ENCODE data around the gene GABRE.

The GABRE gene

GRCh38 chrX:151974336-151975227, at the start of gene GABRE:
Gene GABRE, minus strand, starts transcription at chrX:151974676. Its CDS starts 51 bp downstream, at chrX:151974625.
- ATAC-seq: no peak
- DNase-seq: peak; percentile 7

DNA sequence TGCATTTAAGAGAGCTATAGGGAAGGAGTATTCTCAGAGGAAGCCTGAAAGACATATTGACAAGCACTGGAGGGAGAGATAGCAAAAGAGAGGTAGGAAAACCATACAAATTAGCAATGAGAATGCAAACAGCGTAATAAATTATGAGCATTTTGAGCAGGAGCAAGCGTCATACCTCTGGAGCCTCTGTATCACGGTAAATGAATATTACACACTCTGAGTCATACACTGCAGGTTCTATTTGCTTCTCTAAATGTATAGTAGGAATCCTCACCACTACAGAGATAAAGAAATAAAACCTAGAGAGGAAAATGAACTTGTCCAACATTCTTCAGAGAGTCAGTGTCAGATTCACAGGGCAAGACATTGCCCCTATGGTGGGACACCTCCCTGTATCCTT, 46.4 kb upstream of the GABRE start:
- DNase-seq: no peak
- no peak for ATAC-seq

- DNase-seq (no peak), ATAC-seq (no peak)
Measured at GRCh38 chrX:151999813-152000212, 25.3 kb upstream of the GABRE start.

- no peak for ATAC-seq
- DNase-seq: no peak
Measured at GRCh38 chrX:151997539-151997938, 23.1 kb upstream of the GABRE start.

- ATAC-seq (no peak), DNase-seq (no peak)
Measured at GRCh38 chrX:151996347-151996746, 21.9 kb upstream of the GABRE start.

GRCh38 chrX:151994476-151994875, 20.0 kb upstream of the GABRE start:
- DNase-seq: no peak

GRCh38 chrX:151988706-151989299, 14.3 kb upstream of the GABRE start:
- no peak for ATAC-seq
- no peak for DNase-seq

More at GRCh38 chrX:151994476-151994875, 20.0 kb upstream of the GABRE start:
- ATAC-seq: no peak

GRCh38 chrX:151987108-151987507, 12.6 kb upstream of the GABRE start:
- DNase-seq (no peak), ATAC-seq (no peak)

DNA sequence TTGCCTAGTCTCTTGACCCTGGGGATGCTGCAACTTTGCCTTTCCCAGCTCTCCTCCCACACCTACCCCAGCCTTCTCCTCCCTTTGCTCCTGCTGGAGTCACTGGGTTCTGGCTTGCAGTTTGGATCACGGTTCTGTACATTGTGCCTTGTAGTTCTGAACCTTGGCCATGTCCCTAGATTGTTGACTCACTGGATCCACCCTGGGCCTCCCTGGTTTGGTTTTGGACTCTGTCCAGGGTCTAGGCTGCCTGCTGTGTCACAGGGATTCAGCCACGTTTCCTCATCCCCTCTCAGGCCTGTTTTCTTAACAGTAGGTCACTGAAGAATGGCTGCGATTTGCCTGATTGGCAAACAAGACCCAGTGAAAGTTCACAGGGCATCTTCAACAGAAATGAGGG, 11.5 kb upstream of the GABRE start:
- ATAC-seq (no peak), DNase-seq (no peak)

DNA sequence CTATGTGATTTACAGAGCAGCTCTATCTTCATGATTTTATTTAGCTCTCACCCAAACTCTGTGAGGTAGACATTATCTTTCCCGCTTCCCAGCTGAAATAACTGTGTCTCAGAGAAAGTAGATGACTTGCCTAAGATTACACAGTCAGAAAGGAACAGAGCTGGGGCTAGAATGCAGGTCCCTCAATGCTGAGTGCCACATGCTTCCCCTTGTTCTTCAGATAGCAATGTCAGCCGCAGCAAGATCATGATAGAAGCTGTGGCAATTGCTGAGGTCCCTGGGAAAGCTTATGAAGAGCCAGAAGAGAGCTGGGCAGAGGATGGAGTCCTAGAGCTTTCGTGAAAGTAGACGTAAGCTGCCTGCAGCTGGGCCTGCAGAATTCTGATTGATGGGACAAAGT, 11.1 kb upstream of the GABRE start:
- no peak for DNase-seq
- no peak for ATAC-seq

- DNase-seq (no peak), ATAC-seq (no peak)
Measured at GRCh38 chrX:151984902-151985301, 10.4 kb upstream of the GABRE start.

GRCh38 chrX:151984328-151984727, 9.9 kb upstream of the GABRE start:
- no peak for ATAC-seq
- DNase-seq: no peak

DNA sequence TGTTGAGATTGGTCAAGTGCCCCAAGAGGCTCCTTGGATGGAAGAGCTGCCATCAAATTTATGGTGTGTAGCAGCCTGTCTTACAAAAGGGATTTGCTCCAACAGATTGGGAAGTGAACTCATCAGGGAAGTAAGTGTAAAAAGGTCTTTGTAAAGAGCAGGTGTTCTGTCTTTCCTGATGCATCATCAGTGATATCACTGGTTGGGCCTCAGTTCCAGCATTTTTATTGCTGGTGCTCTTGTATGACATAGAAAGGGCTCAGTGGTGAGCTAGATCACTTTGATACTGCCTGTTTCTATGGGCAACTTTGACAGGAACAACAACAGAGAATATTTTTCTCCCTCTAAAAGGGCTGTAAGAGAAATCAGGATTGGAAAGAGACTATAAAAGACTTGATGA, 8.7 kb upstream of the GABRE start:
- ATAC-seq: no peak
- DNase-seq: no peak

- ATAC-seq: no peak
- no peak for DNase-seq
Measured at GRCh38 chrX:151982222-151982621, 7.7 kb upstream of the GABRE start.

- ATAC-seq: no peak
- DNase-seq: no peak
Measured at GRCh38 chrX:151981129-151981528, 6.7 kb upstream of the GABRE start.

DNA sequence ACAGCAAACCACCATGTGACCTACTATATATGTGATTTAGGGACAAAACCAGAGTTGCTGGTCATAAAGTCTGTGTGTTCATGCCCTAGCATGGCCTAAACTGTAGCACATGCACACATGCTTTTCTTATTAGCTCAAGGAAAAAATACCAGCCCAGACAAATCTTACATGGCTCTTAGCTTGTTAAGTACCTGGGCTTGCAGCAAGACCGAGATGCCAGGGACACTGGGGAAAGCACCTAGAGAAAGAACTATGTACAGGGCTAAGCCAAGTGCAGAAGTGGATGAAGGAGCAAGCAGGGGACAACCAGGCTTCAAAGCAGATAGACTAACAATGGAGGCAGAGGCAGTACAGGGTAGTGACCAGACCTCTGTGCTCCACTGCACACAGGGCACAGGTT, 3.4 kb upstream of the GABRE start:
- DNase-seq (no peak), ATAC-seq (no peak)

DNA sequence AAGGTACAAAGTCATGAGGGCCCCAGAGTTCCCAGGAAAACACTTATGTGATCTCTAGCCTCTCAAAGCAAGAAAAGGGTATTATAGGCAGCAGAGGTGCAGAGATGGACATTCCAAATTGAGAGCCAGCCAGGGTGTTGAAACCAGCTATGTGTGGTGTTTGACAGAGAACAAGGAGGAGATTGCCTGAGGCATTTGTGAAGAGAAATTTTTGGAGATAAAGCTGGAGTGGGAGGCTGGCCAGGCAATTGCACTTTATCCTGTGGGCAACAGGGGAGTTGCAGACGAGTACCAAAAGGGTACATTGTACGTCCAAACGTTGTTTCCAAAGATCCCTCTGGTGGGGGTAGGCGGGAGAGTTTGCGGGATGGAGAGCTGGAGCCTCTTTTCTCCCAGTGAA, 2.5 kb upstream of the GABRE start:
- DNase-seq: no peak
- no peak for ATAC-seq

GRCh38 chrX:151975736-151976275, 1.3 kb upstream of the GABRE start:
- no peak for DNase-seq
- no peak for ATAC-seq

- ATAC-seq (no peak), DNase-seq (no peak)
Measured at GRCh38 chrX:151975228-151975593, 735 bp upstream of the GABRE start.

GRCh38 chrX:151973851-151974335, 583 bp downstream of the GABRE start:
- DNase-seq (no peak), ATAC-seq (no peak)

DNA sequence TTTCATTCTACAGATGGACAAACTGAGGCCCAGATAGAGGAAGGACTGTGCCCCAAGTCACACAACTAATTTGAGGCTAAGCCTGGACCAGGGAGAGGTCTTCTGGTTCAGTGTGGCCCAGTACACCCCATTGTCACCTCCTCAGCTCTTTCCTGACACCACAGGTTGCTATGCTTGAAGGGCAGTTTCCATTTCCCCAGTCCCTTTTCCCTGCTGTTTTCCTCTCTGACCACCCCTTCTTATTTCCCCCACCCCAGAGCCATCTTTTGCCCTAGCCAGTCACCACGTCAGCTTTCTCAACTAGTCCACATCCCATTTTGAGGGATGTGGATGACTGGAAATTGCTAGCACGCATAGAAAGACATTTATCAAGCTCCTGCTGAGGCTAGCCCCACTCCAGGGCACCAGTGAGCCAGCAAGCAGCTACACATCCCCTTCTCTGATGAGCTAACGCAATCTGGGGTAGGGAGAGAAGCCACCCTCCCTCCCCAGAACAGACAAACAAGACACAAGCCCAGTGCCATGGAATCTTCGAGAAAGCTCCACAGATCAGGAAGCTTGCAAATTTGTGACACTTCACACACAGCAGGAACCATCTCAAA, 1.3 kb downstream of the GABRE start:
- DNase-seq (no peak), ATAC-seq (no peak)

DNA sequence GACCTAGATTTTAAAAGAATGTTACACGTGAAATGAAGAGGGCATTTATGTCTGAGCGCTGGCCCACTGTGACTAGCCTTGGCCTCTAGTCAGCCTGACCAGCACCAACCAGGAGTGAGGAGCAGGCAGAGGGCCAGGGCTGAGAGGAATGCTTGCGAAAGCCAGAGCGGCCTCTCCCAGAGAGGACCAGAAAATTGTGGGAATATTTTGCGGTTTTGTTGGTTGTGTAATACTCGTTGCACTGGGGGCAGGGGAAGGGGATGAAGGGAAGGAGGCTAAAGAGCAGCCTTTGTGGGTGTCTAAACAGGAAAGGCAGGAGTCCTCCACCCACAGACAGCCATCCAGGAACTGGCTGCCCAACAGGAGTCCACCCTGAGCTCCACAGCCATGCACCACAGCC, 3.8 kb downstream of the GABRE start:
- ATAC-seq (no peak), DNase-seq (no peak)

DNA sequence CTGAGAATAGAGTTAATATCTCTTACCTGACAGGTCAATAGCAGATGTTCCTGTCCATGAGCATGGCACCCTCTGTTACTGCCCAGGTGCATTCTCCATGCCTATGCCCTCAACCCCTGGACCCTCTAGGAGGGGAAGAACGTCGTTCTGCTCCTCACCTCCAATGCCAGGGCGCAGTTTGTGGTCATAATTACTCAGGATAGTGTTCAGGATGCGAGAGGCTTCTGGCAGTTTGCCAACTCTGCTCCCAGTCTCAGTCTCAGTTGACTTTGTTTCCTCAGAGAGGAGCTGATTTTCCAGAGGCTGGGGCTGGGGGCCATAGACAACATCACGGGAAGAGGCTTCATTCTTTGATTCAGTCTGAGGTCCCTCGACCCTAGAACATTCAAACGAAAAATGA, 4.4 kb downstream of the GABRE start:
- ATAC-seq: no peak
- no peak for DNase-seq
